HS-27A (cell line): Measurements from ENCODE around the gene SRSF4.
"Not testable (repeated sequence)": the region's sequence is repeated elsewhere in the genome, so short reads cannot be mapped to it uniquely, and the experiment has no call there.

ENCODE experiments used
- DNase-seq: peaks from one replicate; pipeline ENCODE4 v3.0.0-alpha.2; 2012; ENCODE audit warnings: low read depth, missing footprints

SRSF4 gene

DNA sequence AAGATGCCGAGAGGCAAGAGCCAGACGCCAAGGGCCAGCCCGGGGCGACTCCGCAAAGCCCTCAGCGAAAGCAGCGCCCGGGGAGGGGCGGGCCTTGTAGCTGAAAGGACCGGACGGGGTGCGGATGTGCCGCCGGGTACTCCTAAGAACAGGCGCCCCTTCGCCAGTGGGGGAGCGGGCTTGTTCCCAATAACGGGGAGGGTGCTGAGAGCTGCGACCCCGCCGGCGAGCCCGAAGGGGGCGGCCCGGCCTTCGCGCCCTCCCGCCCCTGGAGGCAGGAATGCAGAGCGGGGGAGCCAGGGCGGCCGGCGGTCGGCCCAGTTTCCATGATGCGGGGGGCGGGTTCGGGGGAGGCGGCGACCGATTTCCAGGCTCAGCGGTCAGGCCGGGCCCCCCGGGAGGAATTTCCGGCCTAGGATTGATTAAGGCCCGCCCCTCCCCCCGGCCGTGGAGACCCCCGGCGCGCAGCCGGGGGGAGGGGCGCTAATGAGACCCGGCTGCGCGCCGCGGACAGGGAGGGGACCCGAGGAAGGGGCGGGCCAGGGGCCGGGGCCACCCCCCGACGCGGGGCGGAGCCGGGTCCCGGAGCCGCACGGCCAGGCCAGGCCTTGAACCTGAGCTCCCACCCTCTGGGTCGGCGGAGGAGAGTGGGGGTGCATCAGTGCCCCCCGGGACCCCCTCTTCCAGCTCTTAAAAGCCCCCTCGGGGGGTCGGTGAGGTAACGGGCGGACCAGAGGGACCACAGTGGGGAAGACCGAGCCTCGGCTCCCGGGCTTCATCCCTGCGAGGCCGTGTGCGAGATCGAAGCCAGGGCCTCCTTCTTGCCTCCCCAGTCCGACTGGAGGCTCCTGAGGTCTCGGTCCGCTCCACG is 57.1 kb downstream of the SRSF4 start:
- DNase-seq = peak; percentile 49

DNA sequence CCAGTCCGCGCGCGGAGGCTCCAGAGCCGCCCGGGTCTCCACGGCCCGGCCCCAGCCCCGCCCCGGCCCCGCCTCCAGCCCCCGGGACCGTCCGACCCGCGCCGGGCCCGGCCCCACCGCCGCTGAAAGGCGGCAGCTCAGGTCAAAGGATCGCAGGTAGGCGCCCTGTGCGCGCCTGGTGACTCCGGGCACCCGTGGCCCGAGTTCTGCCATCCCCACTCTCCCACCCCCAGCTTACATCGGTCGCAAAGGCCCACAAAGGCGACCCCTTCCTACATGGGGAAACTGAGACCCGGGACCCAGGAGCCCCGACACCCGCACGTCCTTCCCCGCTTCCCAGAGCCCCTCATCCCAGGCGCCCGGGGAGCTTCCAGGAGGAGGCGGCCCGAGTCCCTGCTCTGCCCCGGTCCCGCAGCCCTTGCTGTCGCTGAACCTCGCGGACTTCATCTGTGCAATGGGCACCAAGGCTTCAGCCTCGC is 57.8 kb downstream of the SRSF4 start, which contains the start of gene TMEM200B:
Gene TMEM200B (minus strand): TSS at position 17 of the 479 bp plus-strand sequence. CDS start 2,075 bp downstream, outside the sequence.
- DNase-seq = no peak

GRCh38 chr1:29123053-29123886 is 58.4 kb downstream of the SRSF4 start:
- peak; percentile 42 for DNase-seq

GRCh38 chr1:29122682-29123052 is 59.0 kb downstream of the SRSF4 start:
- peak; percentile 54 for DNase-seq

DNA sequence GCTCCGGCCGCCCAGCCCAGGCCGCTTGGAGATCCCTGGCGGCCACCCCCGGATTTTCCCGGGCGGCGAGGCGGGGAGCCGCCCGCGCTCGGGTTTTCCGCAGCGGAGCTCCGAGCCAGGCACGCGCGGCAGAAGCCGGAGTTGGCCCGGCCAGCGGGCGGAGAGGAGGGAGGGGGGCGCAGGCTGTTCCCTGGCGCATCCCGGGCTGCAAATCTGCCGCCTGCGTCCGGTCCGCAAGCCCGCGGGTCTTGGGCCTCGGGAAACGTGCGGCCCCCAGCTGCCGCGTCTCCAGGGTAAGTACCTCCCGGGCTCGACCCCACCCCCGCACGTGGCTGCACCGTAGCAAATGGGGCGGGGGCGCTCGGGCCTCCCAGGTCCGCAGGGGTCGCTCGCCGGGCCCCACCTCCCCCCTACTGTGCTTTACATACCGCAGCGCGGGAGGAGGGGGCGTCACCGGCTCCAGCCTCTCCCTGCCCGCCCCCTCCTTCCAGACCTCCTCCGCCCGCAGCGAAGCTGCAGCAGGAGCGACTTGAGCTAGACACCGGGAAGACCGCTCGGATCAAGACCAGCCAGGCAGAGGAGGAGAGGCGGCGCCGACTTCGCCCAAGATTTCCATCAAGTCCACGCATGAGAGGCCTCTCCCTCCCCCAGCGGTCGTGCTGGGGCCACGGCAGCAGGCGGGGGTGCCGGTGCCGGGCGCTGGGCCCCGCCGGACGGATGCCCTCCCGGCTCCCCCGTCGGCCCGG is 59.6 kb downstream of the SRSF4 start:
- peak; percentile 38 for DNase-seq

- DNase-seq = no peak
These were observed 60.2 kb downstream of the SRSF4 start for GRCh38 chr1:29121516-29121935.

DNA sequence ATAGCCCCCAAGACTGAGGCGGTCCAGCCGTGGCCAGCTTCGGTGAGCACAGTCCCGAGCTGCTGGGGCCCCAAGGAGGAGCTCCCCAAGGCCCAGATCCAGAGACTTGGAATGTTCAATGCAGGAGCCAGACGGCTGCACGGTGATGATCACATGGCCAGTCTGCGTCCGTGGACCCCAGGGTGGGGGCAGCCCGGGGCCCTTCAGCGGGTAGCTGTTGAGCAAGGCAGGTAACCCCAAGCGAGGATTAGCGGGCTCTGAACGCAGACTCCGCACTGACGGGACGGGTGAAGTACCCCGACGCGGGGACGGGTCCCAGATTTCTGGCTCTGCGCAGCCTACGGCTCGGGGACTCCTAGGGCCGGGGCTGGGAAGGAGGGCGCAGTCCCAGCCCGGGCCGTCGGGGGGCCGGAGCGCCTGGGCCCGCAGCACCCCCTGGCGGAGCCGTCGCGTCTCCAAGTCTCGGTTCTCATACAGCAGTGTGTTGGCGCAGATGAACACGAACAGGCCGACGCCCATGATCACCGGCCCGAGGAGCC is 60.7 kb downstream of the SRSF4 start:
- DNase-seq = no peak

- no peak for DNase-seq
These were observed 61.3 kb downstream of the SRSF4 start for GRCh38 chr1:29120367-29120766.

DNA sequence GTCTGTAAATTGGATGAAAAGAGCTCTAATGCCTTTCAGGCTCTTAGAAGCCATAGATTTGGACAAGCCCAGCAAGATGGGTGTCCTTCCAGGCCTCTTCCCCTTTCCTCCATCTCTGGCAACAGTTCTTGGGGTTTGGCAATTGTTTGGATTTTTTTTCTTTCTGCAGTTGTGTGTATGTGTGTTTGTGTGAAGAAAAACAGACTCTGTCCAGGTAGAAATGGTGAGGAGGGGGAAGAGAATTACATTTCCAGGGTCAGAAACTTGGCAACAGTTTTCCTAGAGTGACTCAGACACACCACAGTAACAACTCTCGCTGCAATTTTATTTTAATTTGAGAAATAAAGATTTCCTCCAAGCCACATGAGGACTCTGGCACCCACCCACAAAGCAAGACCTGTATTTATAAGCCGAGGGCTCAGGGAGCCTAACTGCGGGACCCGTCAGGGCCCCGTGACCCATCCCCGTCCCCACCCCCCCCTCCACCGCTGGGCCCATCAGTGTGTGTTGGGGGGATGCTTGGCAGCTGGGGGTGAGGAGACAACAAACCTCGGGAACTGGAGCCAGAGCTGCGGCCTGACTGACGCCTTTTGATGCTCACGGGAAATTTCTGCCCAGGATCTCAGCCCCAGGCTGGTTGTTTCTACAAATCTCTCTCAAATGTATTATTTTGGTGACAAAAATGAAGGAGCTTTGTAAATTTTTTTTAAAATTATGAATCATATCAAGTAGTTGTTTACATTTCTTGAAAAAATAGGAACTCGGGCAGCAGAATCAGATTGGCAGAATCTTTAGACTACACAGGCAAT is 62.4 kb downstream of the SRSF4 start:
- DNase-seq = no peak

DNA sequence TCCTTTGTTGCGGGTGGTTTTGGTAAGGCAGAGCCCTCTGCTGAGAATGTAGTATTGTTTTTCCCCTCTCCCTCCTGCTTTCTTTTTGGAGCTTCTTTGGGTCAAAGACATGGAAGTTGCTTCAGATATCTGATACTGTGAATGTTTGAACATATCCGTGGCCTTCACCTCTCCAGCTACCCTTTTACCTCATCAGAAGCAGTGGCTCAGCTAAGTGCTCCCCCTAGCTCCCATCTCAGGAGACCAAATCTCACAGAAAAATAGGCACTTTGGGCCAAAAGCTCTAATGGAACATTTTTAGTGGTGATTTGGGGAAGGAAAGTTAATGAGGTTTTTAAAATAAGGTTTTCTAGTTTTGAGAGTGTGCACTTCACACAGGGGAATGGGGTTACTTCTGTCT is 64.3 kb downstream of the SRSF4 start:
- DNase-seq = no peak

DNA sequence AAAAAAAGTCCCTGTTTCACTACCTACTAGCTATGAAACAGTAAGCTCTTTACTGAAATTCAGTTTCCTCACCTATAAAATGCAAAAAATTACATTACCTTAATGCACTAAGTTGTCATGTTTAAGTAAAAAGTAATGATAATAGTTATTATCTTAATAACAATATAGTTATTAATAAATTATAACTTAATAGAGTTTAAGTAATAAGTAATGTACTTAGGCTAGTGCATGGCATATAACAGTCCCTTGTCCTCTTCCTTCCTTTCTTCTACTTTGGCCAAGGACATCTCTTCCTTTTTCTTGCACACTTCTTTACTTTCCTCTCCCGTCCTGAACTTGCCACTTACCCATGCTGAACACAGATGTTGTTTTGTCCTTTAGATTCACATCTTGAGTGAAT is 67.0 kb downstream of the SRSF4 start:
- DNase-seq = no peak

DNA sequence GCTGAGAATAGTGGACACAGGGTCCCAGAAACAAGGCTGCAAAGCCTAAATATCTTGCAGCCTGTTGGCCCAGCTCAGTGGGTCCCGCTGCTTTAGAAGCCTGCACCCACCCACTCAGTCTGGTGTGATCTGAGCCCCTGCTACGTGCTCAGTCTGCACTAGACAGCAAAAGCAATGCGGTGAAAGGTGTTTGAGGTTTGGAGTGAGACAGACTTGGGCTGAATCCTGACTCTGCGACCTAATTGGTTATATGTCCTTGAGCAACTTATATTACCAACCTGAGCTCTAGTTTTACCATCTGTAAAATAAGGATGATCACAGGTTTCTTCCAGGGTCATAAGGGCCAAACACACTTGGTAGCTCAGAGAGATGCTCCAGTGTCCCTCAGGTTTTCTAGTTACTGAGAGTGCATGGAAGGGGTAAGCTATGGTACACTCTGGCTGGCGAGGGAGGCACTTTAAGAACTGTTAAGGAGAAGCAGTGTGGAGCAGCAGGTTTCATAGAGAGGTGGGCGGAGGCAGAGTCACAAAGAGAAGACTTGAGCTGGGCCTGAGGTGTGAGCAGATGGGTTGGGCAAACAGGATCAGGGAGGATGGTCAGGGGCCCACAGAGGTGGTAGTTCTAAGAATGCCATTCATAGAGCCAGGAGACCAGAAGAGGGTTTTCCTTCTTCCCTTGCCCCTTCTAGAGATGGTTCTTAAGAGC is 68.1 kb downstream of the SRSF4 start:
- DNase-seq = no peak

DNA sequence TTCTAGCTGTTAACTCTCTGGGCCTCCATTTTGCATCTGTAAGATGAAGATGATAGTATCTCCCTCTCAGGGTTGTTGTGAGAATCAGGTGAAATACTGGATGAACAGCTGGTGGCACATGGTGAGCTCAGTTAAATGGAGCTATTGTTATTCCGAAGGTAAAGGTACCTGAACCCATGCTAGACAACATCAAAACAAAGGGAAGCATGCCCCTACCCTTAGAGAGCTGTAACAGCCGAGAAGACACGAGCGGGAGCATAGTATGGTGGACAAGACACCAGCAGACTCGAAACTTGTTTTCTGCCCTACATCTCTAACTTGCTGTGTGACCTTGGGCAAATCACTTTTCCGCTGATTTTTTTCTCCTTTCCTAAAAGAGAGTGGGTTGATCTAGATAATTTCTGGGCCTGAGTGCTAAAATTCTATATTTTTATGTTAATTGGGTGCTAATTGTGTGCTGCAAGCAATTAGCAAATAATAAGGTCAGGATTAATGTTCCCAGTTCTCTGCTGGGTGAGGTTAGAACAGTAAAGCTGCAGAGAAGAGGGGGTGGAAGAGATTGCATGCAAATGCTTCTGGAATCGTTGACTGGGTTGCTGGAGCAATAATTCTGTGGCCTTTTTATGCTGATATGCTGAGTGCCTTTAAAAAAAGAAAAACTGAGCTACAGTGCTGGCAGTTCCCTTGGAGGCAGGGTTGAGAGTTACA is 68.8 kb downstream of the SRSF4 start:
- DNase-seq = no peak

DNA sequence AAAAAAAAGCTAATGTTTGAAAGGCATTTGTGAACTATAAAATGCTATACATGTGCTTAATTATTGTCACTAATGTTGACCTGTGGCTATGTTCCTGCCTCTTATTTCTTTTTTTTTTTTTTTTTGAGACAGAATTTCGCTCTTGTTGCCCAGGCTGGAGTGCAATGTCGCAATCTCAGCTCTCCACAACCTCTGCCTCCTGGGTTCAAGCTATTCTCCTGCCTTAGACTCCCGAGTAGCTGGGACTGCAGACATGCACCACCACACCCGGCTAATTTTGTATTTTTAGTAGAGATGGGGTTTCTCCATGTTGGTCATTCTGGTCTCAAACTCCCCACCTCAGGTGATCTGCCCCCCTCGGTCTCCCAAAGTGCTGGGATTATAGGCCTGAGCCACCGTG is 73.7 kb downstream of the SRSF4 start:
- not testable (repeated sequence) for DNase-seq

GRCh38 chr1:29105822-29106221 is 75.9 kb downstream of the SRSF4 start:
- DNase-seq = no peak

DNA sequence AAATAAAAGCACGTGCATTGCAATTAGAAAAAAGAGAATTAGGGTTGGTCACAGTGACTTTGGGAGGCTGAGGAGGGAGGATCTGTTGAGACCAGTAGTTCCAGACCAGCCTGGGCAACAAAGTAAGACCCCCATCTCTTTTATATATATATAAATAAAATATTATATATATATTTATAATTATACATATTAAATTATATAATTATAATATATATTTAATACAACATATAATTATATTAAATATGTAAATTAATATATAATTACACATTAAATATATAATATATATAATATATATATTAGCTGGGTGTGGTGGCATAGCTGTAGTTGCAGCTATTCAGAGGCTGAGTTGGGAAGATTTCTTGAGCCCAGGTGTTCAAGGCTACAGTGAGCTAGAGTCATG is 81.2 kb downstream of the SRSF4 start:
- DNase-seq = no peak

- no peak for DNase-seq
These were observed 82.4 kb downstream of the SRSF4 start for GRCh38 chr1:29099286-29099685.
